PC-3 (cell line): ENCODE measurements around the gene FERMT3. TPM values are rescaled to one million over a fixed set of nuclear protein-coding genes. Genes with fewer than 3 reads are reported as not detected.

Experiments
- ATAC-seq: fragments of 200-7000 bp; cut with Tn5 transposase; 2 replicates; pipeline ENCODE4 v1.9.1; 2020; ENCODE audit warnings: mild to moderate bottlenecking, moderate library complexity
- BruUV-seq: library from RNA; stranded (reverse); fragments of 400-500 nt; replicated peaks from 2 replicates; lab custom pipeline; 2021; lab: Mats Ljungman, UMichigan
- CTCF ChIA-PET: fragments of 300-600 bp; sonication (Branson Sonifier 250); formaldehyde crosslinking; loops from one replicate; lab custom pipeline; 2022; ENCODE audit warnings: antibody characterized with exemption; lab: Charles Lee
- POLR2A ChIA-PET: fragments of 300-600 bp; sonication (Branson Sonifier 250); formaldehyde crosslinking; loops from one replicate; lab custom pipeline; 2022; ENCODE audit warnings: antibody characterized with exemption; ENCODE audit not compliant: unreplicated experiment; lab: Charles Lee
- DNase-seq: peaks from one replicate; pipeline ENCODE4 v3.0.0-alpha.2; 2015
- H2AFZ ChIP-seq: fragments of 300-600 bp; sonication (generic); 2 replicates; pipeline ENCODE4 v1.6.0; 2016; ENCODE audit warnings: antibody characterized with exemption, low read length
- H3F3A ChIP-seq: fragments of 300-600 bp; sonication (generic); one replicate; pipeline ENCODE4 v1.6.0; 2017; ENCODE audit warnings: antibody characterized with exemption, low read length, control low read depth, mild to moderate bottlenecking; ENCODE audit not compliant: unreplicated experiment
- H3K27ac ChIP-seq: fragments of 300-600 bp; sonication (generic); 2 replicates; pipeline ENCODE4 v1.5.1; 2016; ENCODE audit warnings: mild to moderate bottlenecking, low read length
- H3K27me3 ChIP-seq: fragments of 300-600 bp; sonication (generic); 2 replicates; pipeline ENCODE4 v1.6.1; 2016; ENCODE audit warnings: low read length, mixed read lengths
- H3K36me3 ChIP-seq: fragments of 300-600 bp; sonication (generic); 2 replicates; pipeline ENCODE4 v1.6.1; 2016; ENCODE audit warnings: low read depth, mixed run types, low read length, mixed read lengths
- H3K4me1 ChIP-seq: fragments of 300-600 bp; sonication (generic); 2 replicates; pipeline ENCODE4 v1.5.1; 2016; ENCODE audit warnings: low read length; ENCODE audit not compliant: insufficient read depth
- H3K4me2 ChIP-seq: fragments of 300-600 bp; sonication (generic); 2 replicates; pipeline ENCODE4 v1.6.0; 2016; ENCODE audit warnings: low read length
- H3K4me3 ChIP-seq: fragments of 300-600 bp; sonication (generic); 2 replicates; pipeline ENCODE4 v1.5.1; 2016; ENCODE audit warnings: mild to moderate bottlenecking, low read length, mixed read lengths
- H3K79me2 ChIP-seq: fragments of 300-600 bp; sonication (generic); 2 replicates; pipeline ENCODE4 v1.6.1; 2017; ENCODE audit warnings: low read length, mixed read lengths
- H3K9ac ChIP-seq: fragments of 300-600 bp; sonication (generic); 2 replicates; pipeline ENCODE4 v1.6.0; 2016; ENCODE audit warnings: mild to moderate bottlenecking, low read length
- H3K9me2 ChIP-seq: fragments of 300-600 bp; sonication (generic); replicated peaks from 2 replicates; pipeline ENCODE4 v1.6.1; 2016; ENCODE audit warnings: mixed run types, low read length, mixed read lengths
- H3K9me3 ChIP-seq: fragments of 300-600 bp; sonication (generic); 2 replicates; pipeline ENCODE4 v1.6.1; 2016; ENCODE audit warnings: low read length, mixed read lengths
- H4K20me1 ChIP-seq: fragments of 300-600 bp; sonication (generic); 2 replicates; pipeline ENCODE4 v1.6.1; 2016; ENCODE audit warnings: low read length, mixed read lengths
- CTCF ChIP-seq: fragments of 300-600 bp; sonication (generic); conservative IDR thresholded peaks from 2 replicates; pipeline ENCODE4 v1.5.1; 2017; ENCODE audit warnings: antibody characterized with exemption, low read depth, mild to moderate bottlenecking, low read length
- EZH2 ChIP-seq: fragments of 300-600 bp; sonication (generic); IDR thresholded peaks from one replicate; pipeline ENCODE4 v1.6.1; 2017; ENCODE audit warnings: antibody characterized with exemption, mild to moderate bottlenecking, low read length; ENCODE audit not compliant: unreplicated experiment
- EZH2phosphoT487 ChIP-seq: fragments of 300-600 bp; sonication (generic); IDR thresholded peaks from 2 replicates; pipeline ENCODE4 v1.6.1; 2018; ENCODE audit warnings: mild to moderate bottlenecking, antibody characterized with exemption, low read length, borderline replicate concordance
- intact Hi-C: fragments of 100-400 bp; cut with micrococcal nuclease; formaldehyde crosslinking; loops from 2 replicates; pipeline ENCODE4 v1.9.0; 2023
- total RNA-seq: library from RNA; depleted of rRNA; stranded (reverse); fragments of >200 nt; gene quantifications from 2 replicates; pipeline ENCODE4 v1.2.3, GENCODE V29; 2014

Gene FERMT3
- total RNA-seq, 1 experiment from 2014 or later = 2.4 TPM

GRCh38 chr11:64165842-64166635 lies 40.5 kb upstream of the FERMT3 start, which contains the start of gene MACROD1:
MACROD1 (minus strand) TSS chr11:64166113; CDS start chr11:64165994, 119 bp downstream.
- no peak for TF ChIP-seq EZH2phosphoT487
- no peak for TF ChIP-seq EZH2
- no peak for TF ChIP-seq CTCF
- H2AFZ ChIP-seq = peak within 1 kb of the TSS; percentile 74
- no peaks in the 10 kb centered on the region for H3K27me3 ChIP-seq
- no peaks in the 10 kb centered on the region for H3K9me2 ChIP-seq
- H3K9me3 ChIP-seq = no peaks in the 10 kb centered on the region
- intact Hi-C loops = loop anchor here (2.0 kb wide), 1 partner anchor 19 kb away; no protein-coding TSS in a partner anchor
- peak; percentile 96 for DNase-seq
- H3K4me2 ChIP-seq = peak within 1 kb of the TSS; percentile 90
- peak within 1 kb of the TSS; percentile 88 for H3K9ac ChIP-seq
- H3K27ac ChIP-seq = peak within 1 kb of the TSS; percentile 76
- POLR2A ChIA-PET = interaction anchor here (0.6 to 1.0 kb wide), 2 partner anchors 15 to 565 kb away, joined by 3 read pairs; no protein-coding TSS in a partner anchor
- ATAC-seq = peak; percentile 89
- BruUV-seq = TSS peak; percentile 45
- CTCF ChIA-PET = interaction anchor here (0.6 to 1.2 kb wide), 2 partner anchors 20 to 358 kb away, joined by 3 to 4 read pairs; partner anchors contain the start of gene STIP1
- H3K79me2 ChIP-seq = peaks cover 33% of the 10 kb centered on the region
- H3K4me1 ChIP-seq = peaks cover 21% of the 10 kb centered on the region
- H3K36me3 ChIP-seq = peaks cover 5% of the 10 kb centered on the region
- H4K20me1 ChIP-seq = 0 out of 2 replicates have a peak, but pooled peaks cover 7% of the 10 kb centered on the region
- peak within 1 kb of the TSS; percentile 71 for H3K4me3 ChIP-seq
- H3F3A ChIP-seq = no peaks in the 10 kb centered on the region

GRCh38 chr11:64170419-64170818 lies 36.1 kb upstream of the FERMT3 start:
- Histone ChIP-seq H3K9me3 (no peaks in the 10 kb centered on the region), H4K20me1 (no peaks in the 10 kb centered on the region), H3K9ac (no peak overlapping the region), H3K36me3 (no peaks in the 10 kb centered on the region), H2AFZ (no peak overlapping the region), H3K79me2 (peaks cover 6% of the 10 kb centered on the region), H3K4me1 (0 out of 2 replicates have a peak, but pooled peaks cover 4% of the 10 kb centered on the region), H3K27ac (no peak overlapping the region), H3K4me2 (no peak overlapping the region), H3K4me3 (no peak overlapping the region), H3K9me2 (no peaks in the 10 kb centered on the region), H3F3A (no peaks in the 10 kb centered on the region), H3K27me3 (no peaks in the 10 kb centered on the region)
- TF ChIP-seq CTCF (no peak), EZH2phosphoT487 (no peak), EZH2 (no peak)
- no peak for DNase-seq
- ChIA-PET CTCF (interaction anchor here (0.5 to 0.7 kb wide), 2 partner anchors 14 to 144 kb away, joined by 4 to 11 read pairs; no protein-coding TSS in a partner anchor), POLR2A (no interaction called here)
- no peak for ATAC-seq
- intact Hi-C loops = no loop called here
- BruUV-seq = no TSS peak
